ENCODE results near the gene MEMO1. TPM values are rescaled to one million over a fixed set of nuclear protein-coding genes. Genes with fewer than 3 reads are reported as not detected.
A peak's percentile ranks its signal among the peaks of the same experiment; 100 is the strongest.

The MEMO1 gene
- total and polyA plus RNA-seq, 9 of the 15 experiments (the other 6 are each of a cell fraction or from before 2014, with no cell fraction given) = 22.1 to 87.7 (median 61.2) TPM

GRCh38 chr2:32039447-32040219 is 28.8 kb upstream of the MEMO1 start, which contains the start of gene DPY30 (continued):
- TF ChIP-seq ATF3 (IDR thresholded peaks at IDR 0.05) = no peak
- TF ChIP-seq ATF3 (CRISPR knock-in tag; conservative IDR thresholded peaks at IDR 0.05) = no peak
- no peak for TF ChIP-seq ASH1L (IDR thresholded peaks at IDR 0.05; ENCODE audit: borderline replicate concordance, low read depth, partially characterized antibody)
- no peak for TF ChIP-seq ZNF232 (CRISPR knock-in tag; IDR thresholded peaks at IDR 0.05)
- TF ChIP-seq, protein P1, sequence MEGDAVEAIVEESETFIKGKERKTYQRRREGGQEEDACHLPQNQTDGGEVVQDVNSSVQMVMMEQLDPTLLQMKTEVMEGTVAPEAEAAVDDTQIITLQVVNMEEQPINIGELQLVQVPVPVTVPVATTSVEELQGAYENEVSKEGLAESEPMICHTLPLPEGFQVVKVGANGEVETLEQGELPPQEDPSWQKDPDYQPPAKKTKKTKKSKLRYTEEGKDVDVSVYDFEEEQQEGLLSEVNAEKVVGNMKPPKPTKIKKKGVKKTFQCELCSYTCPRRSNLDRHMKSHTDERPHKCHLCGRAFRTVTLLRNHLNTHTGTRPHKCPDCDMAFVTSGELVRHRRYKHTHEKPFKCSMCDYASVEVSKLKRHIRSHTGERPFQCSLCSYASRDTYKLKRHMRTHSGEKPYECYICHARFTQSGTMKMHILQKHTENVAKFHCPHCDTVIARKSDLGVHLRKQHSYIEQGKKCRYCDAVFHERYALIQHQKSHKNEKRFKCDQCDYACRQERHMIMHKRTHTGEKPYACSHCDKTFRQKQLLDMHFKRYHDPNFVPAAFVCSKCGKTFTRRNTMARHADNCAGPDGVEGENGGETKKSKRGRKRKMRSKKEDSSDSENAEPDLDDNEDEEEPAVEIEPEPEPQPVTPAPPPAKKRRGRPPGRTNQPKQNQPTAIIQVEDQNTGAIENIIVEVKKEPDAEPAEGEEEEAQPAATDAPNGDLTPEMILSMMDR (IDR thresholded peaks at IDR 0.05 in 2 of 3, conservative IDR thresholded peaks at IDR 0.05 in 1 of 3; ENCODE audit: insufficient read depth in 2 of 3, low read depth in 1 of 3, low read length in 3 of 3) = 0 out of 6 replicates have a peak, but pooled peaks of 2 of the 3 experiments have one; percentile 3 to 19
- no peak for TF ChIP-seq ZNF408 (CRISPR knock-in tag; IDR thresholded peaks at IDR 0.05; ENCODE audit: low read depth)
- TF ChIP-seq NCOA2 (IDR thresholded peaks at IDR 0.05; ENCODE audit: partially characterized antibody in 2 of 2) = no peak
- no peak for TF ChIP-seq ZNF146 (CRISPR knock-in tag; IDR thresholded peaks at IDR 0.05; ENCODE audit: unreplicated experiment)
- no peak for TF ChIP-seq TAF15 (IDR thresholded peaks at IDR 0.05; ENCODE audit: low read depth, low read length)
- no peak for TF ChIP-seq KHSRP (IDR thresholded peaks at IDR 0.05)
- peak; percentile 76 for TF ChIP-seq MAX (CRISPR knock-in tag; IDR thresholded peaks at IDR 0.05)
- no peak for TF ChIP-seq NR1H2 (CRISPR knock-in tag; IDR thresholded peaks at IDR 0.05)
- TF ChIP-seq SLC30A9 (CRISPR knock-in tag; IDR thresholded peaks at IDR 0.05) = no peak
- no peak for TF ChIP-seq PREB (CRISPR knock-in tag; IDR thresholded peaks at IDR 0.05)
- no peak for TF ChIP-seq ZSCAN32 (CRISPR knock-in tag; IDR thresholded peaks at IDR 0.05)
- no peak for TF ChIP-seq MCM7 (IDR thresholded peaks at IDR 0.05)
- no peak for TF ChIP-seq ZFP1 (CRISPR knock-in tag; IDR thresholded peaks at IDR 0.05)
- peak; percentile 99 for TF ChIP-seq RBBP5 (IDR thresholded peaks at IDR 0.05; ENCODE audit: borderline replicate concordance, insufficient read depth, low read length, poor library complexity, severe bottlenecking)
- TF ChIP-seq, protein P2, sequence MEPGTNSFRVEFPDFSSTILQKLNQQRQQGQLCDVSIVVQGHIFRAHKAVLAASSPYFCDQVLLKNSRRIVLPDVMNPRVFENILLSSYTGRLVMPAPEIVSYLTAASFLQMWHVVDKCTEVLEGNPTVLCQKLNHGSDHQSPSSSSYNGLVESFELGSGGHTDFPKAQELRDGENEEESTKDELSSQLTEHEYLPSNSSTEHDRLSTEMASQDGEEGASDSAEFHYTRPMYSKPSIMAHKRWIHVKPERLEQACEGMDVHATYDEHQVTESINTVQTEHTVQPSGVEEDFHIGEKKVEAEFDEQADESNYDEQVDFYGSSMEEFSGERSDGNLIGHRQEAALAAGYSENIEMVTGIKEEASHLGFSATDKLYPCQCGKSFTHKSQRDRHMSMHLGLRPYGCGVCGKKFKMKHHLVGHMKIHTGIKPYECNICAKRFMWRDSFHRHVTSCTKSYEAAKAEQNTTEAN (CRISPR knock-in tag; IDR thresholded peaks at IDR 0.05) = no peak
- TF ChIP-seq MITF (IDR thresholded peaks at IDR 0.05) = no peak; the same call in 1 of the 2 replicates
- TF ChIP-seq RBM14 (IDR thresholded peaks at IDR 0.05; ENCODE audit: borderline replicate concordance, insufficient read depth, low read depth, low read length) = no peak
